ENCODE measurements around the gene CNTN1.

DNA sequence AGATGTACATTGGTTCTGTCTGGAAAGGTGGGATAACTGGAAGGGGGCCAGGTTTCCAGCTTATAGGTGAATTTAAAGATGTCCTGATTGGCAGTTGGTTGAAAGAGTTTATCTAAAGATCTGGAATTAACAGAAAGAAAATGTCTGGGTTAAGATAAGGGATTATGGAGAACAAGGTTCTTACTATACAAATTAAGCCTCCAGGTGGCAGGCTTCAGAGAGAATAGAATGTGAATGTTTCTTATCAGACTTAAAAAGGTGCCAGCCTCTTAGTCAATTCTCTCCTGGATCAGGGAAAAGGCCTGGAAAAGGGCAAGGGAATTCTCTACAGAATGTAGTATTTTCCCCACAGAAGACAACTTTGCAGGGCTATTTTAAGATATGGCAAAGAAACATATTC is 53.1 kb downstream of the CNTN1 start:
- no peak for TF ChIP-seq EZH2 (IDR thresholded peaks at IDR 0.05)
- TF ChIP-seq FOXP2 (optimal IDR thresholded peaks at IDR 0.05; ENCODE audit: control extremely low read depth, extremely low read length, insufficient read depth) = no peak
- no peak for TF ChIP-seq POLR2AphosphoS5 (IDR thresholded peaks at IDR 0.05; ENCODE audit: borderline replicate concordance, low read depth, low read length)

Data from SK-N-MC (cell line).